Parathyroid adenoma (tissue), 2 donors: Measurements from ENCODE around the gene PHF8.

Source experiments
- H2AFZ ChIP-seq: fragments of 300-600 bp; sonication (generic); one replicate; pipeline ENCODE4 v1.7.0; 2017; ENCODE audit warnings: antibody characterized with exemption, mild to moderate bottlenecking
- H3K27ac ChIP-seq: fragments of 300-600 bp; sonication (generic); one replicate; pipeline ENCODE4 v1.7.0; 2017
- H3K27me3 ChIP-seq: fragments of 300-600 bp; sonication (generic); one replicate; pipeline ENCODE4 v1.7.0; 2017; ENCODE audit warnings: low read length; ENCODE audit not compliant: control insufficient read depth, insufficient read depth
- H3K36me3 ChIP-seq: fragments of 300-600 bp; sonication (generic); one replicate; pipeline ENCODE4 v1.7.0; 2017; ENCODE audit warnings: low read length; ENCODE audit not compliant: control insufficient read depth, insufficient read depth
- H3K4me1 ChIP-seq: fragments of 300-600 bp; sonication (generic); one replicate; pipeline ENCODE4 v1.7.0; 2017; ENCODE audit warnings: control low read depth
- H3K4me2 ChIP-seq: fragments of 300-600 bp; sonication (generic); one replicate; pipeline ENCODE4 v1.7.0; 2017; ENCODE audit warnings: low read length
- H3K4me3 ChIP-seq: fragments of 300-600 bp; sonication (generic); one replicate; pipeline ENCODE4 v1.7.0; 2017; ENCODE audit warnings: low read depth, low read length
- H3K79me2 ChIP-seq: fragments of 300-600 bp; sonication (generic); one replicate; pipeline ENCODE4 v1.7.0; 2017; ENCODE audit warnings: control low read depth
- H3K9ac ChIP-seq: fragments of 300-600 bp; sonication (generic); one replicate; pipeline ENCODE4 v1.7.0; 2017; ENCODE audit warnings: mild to moderate bottlenecking
- H3K9me3 ChIP-seq: fragments of 300-600 bp; sonication (generic); one replicate; pipeline ENCODE4 v1.7.0; 2017; ENCODE audit warnings: low read length; ENCODE audit not compliant: control insufficient read depth
- TF ChIP-seq, protein P1 (sequence below): fragments of 300-600 bp; sonication (generic); IDR thresholded peaks from one replicate; pipeline ENCODE4 v1.7.0; 2017; ENCODE audit warnings: antibody characterized with exemption, mild to moderate bottlenecking
- donor health status: primary hyperparathyroidism.

Gene PHF8

DNA sequence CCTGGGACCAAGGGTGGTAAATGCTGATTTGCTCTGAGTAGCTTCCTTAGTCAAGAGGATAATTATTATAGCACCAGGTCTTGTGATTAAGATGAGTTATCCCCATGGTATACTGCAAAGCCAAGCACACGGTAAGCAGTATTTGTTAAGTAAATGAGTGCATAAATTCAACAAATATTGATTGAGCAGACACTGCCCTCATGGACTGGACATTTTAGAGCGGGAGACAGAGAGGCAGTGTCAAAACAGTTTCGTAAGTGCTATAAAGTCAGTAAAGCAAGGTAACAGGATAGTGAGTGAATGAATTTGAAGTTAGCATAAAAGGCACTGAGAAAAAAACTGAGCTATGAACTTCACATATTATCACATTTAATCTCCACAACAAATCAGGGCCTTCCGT, 13.9 kb downstream of the PHF8 start:
- Histone ChIP-seq H3K79me2 (peaks cover 4% of the 10 kb centered on the region), H3K27ac (no peak overlapping the region), H3K4me1 (no peaks in the 10 kb centered on the region), H2AFZ (no peak overlapping the region), H3K4me2 (no peak overlapping the region), H3K9me3 (no peaks in the 10 kb centered on the region), H3K27me3 (no peaks in the 10 kb centered on the region), H3K9ac (no peak overlapping the region), H3K36me3 (no peaks in the 10 kb centered on the region), H3K4me3 (no peak overlapping the region)
- TF ChIP-seq, protein P1, sequence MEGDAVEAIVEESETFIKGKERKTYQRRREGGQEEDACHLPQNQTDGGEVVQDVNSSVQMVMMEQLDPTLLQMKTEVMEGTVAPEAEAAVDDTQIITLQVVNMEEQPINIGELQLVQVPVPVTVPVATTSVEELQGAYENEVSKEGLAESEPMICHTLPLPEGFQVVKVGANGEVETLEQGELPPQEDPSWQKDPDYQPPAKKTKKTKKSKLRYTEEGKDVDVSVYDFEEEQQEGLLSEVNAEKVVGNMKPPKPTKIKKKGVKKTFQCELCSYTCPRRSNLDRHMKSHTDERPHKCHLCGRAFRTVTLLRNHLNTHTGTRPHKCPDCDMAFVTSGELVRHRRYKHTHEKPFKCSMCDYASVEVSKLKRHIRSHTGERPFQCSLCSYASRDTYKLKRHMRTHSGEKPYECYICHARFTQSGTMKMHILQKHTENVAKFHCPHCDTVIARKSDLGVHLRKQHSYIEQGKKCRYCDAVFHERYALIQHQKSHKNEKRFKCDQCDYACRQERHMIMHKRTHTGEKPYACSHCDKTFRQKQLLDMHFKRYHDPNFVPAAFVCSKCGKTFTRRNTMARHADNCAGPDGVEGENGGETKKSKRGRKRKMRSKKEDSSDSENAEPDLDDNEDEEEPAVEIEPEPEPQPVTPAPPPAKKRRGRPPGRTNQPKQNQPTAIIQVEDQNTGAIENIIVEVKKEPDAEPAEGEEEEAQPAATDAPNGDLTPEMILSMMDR: no peak

DNA sequence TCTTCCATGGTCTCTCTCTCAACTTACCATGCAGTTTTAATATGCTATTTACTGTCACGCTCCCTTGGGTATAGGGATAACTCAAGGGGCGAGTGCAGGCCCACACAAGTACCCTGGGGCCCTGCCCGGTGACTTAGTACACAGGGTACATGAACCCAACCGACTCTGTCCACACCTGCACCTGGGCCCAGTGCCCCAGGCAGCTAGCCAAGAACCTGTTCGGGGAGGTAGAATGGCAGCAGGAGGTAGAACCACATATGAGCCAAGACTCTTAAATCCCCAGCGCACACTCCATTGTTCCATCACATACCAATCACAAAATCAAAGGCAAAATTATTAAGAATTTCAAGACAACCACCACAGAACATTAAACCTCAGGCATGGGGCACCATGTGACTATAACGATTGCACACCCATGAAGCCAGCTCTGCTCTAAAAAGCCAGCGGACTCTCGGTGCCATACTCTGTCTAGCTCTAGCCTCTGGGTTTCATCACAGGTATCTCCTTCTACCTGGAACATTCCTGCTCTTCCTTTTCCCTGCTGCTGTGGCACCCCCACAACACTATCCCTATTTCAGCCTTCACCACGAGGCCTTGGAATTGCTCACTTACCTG, 14.6 kb downstream of the PHF8 start:
- H3K27ac ChIP-seq: no peak overlapping the region
- no peaks in the 10 kb centered on the region for H3K27me3 ChIP-seq

GRCh38 chrX:54024350-54024749, 19.9 kb downstream of the PHF8 start:
- Histone ChIP-seq H3K4me1 (no peaks in the 10 kb centered on the region), H3K79me2 (no peaks in the 10 kb centered on the region), H3K27ac (no peak overlapping the region), H3K9me3 (no peaks in the 10 kb centered on the region), H3K9ac (no peak overlapping the region), H3K4me3 (no peak overlapping the region), H2AFZ (no peak overlapping the region), H3K36me3 (no peaks in the 10 kb centered on the region), H3K4me2 (no peak overlapping the region), H3K27me3 (no peaks in the 10 kb centered on the region)
- TF ChIP-seq, protein P1: no peak

More for the DNA sequence above, 14.6 kb downstream of the PHF8 start:
- no peak overlapping the region for H3K4me3 ChIP-seq
- no peaks in the 10 kb centered on the region for H3K9me3 ChIP-seq
- H3K36me3 ChIP-seq: no peaks in the 10 kb centered on the region
- H2AFZ ChIP-seq: no peak overlapping the region
- TF ChIP-seq, protein P1: no peak
- no peak overlapping the region for H3K4me2 ChIP-seq
- H3K9ac ChIP-seq: no peak overlapping the region
- peaks cover 2% of the 10 kb centered on the region for H3K79me2 ChIP-seq
- H3K4me1 ChIP-seq: no peaks in the 10 kb centered on the region

GRCh38 chrX:54012830-54013500, 31.3 kb downstream of the PHF8 start:
- no peak overlapping the region for H3K4me2 ChIP-seq
- TF ChIP-seq, protein P1: no peak
- H3K27me3 ChIP-seq: no peaks in the 10 kb centered on the region
- no peak overlapping the region for H3K4me3 ChIP-seq
- no peaks in the 10 kb centered on the region for H3K9me3 ChIP-seq
- H3K36me3 ChIP-seq: no peaks in the 10 kb centered on the region
- no peak overlapping the region for H2AFZ ChIP-seq
- no peak overlapping the region for H3K27ac ChIP-seq
- no peak overlapping the region for H3K9ac ChIP-seq
- H3K4me1 ChIP-seq: no peaks in the 10 kb centered on the region
- no peaks in the 10 kb centered on the region for H3K79me2 ChIP-seq

- Histone ChIP-seq H3K4me2 (no peak overlapping the region), H3K79me2 (no peaks in the 10 kb centered on the region), H3K9ac (no peak overlapping the region), H3K4me3 (no peak overlapping the region), H3K4me1 (no peaks in the 10 kb centered on the region), H3K36me3 (no peaks in the 10 kb centered on the region), H3K27me3 (no peaks in the 10 kb centered on the region), H2AFZ (no peak overlapping the region), H3K9me3 (no peaks in the 10 kb centered on the region), H3K27ac (no peak overlapping the region)
- TF ChIP-seq, protein P1: no peak
Observed at GRCh38 chrX:54007682-54008081, 36.6 kb downstream of the PHF8 start.
